Activated T-helper 9 cell treated with anti-CD3 and anti-CD28 coated beads, Interleukin-2, amount 50 U/mL, for 16 hours (primary cell): ENCODE measurements around the gene SLC25A47.

Experiments used
- DNase-seq: peaks from one replicate; pipeline ENCODE4 v3.0.0-alpha.2; 2020; ENCODE audit warnings: low read depth

SLC25A47 gene

DNA sequence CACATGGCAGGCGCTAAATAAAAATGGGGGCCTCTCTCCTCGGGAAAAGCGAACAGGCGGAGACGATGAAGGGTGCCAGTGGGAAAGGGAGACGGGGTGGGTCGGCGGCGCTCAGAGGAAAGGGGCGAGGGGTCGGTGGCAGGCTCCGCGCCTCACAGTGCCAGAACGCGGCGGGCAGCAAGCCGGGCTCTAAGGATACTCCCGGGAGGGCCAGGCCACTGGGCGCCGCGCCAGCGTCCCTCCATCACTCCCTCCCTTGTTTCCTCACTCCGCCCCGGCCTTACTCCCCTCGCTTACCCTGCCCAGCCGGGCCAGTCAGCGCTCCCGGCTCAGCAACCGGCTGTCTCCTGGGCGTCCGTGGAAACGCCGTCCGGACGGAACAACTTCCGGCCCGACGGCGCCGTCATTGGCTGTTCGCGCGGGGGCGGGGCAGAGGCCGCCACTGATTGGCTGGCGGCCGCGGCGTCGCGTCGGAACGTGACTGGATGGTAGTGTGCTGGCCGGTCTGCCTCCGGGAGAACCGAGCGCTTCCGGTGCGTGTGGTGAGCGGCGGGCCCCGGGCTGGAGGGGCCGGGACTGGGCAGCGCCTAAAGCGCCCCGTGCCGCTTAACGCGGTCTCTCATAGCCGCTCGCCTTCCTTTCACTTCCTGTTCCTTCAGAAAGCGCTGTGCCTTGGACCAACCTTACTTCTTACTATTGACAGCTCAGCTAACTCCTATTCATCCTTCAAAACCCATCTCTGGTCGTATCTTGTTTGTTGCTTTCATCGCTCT, 53.0 kb downstream of the SLC25A47 start, which contains the start of gene WDR25:
WDR25 (plus strand) TSS at position 523 of the 773 bp plus-strand sequence.
- peak; percentile 92 for DNase-seq

DNA sequence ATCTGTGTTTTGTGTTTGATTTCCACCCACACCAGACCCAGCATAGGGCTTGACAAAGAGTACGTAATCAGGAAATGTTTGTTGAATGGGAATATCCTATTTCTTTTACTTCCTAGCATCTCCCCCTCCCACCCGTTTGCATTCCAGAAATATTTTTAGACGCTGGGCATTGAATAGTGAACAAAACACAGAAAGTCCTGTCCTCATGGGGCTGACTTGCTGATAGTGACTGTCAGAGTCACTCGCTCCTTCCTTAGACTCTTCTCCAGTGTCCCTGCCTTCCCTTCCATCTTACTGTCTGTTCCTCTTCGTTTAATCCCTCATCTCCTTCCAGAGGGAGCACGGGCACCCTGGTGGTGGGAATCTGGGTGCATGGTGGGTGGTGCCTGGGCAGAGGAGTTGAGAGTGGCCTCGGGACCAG, 53.6 kb downstream of the SLC25A47 start:
- no peak for DNase-seq
